ENCODE measurements around the gene DPP6.

Gene DPP6

DNA sequence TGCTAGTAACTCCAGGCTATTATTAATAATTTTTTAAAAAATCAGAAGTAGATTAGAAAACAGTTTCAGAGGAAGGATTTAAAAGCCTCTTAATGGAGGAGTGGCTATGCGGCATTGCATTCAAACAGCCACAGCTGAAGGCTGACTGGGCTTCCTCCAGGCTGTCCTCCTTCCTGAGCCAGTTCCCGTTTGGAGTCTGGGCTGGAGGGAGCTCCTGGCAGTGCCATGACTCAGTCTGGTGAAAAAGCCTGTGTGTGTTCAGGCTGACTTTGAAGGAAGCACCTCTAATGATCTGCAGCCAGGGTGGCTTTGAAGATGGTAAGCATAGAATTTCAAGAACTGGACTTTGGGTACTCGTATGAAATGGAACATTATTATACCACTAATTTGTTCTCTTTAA lies 134.6 kb downstream of the DPP6 start:
- H3K4me3 ChIP-seq (ENCODE audit: low read depth, low read length) = no peak overlapping the region
- H3K9me3 ChIP-seq = no peaks in the 10 kb centered on the region
- H3K27me3 ChIP-seq = no peaks in the 10 kb centered on the region
- DNase-seq = no peak
- TF ChIP-seq, protein P1, sequence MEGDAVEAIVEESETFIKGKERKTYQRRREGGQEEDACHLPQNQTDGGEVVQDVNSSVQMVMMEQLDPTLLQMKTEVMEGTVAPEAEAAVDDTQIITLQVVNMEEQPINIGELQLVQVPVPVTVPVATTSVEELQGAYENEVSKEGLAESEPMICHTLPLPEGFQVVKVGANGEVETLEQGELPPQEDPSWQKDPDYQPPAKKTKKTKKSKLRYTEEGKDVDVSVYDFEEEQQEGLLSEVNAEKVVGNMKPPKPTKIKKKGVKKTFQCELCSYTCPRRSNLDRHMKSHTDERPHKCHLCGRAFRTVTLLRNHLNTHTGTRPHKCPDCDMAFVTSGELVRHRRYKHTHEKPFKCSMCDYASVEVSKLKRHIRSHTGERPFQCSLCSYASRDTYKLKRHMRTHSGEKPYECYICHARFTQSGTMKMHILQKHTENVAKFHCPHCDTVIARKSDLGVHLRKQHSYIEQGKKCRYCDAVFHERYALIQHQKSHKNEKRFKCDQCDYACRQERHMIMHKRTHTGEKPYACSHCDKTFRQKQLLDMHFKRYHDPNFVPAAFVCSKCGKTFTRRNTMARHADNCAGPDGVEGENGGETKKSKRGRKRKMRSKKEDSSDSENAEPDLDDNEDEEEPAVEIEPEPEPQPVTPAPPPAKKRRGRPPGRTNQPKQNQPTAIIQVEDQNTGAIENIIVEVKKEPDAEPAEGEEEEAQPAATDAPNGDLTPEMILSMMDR (IDR thresholded peaks at IDR 0.05; ENCODE audit: low read depth, low read length) = no peak
- H3K36me3 ChIP-seq = no peaks in the 10 kb centered on the region
- peaks cover 25% of the 10 kb centered on the region for H3K4me1 ChIP-seq

DNA sequence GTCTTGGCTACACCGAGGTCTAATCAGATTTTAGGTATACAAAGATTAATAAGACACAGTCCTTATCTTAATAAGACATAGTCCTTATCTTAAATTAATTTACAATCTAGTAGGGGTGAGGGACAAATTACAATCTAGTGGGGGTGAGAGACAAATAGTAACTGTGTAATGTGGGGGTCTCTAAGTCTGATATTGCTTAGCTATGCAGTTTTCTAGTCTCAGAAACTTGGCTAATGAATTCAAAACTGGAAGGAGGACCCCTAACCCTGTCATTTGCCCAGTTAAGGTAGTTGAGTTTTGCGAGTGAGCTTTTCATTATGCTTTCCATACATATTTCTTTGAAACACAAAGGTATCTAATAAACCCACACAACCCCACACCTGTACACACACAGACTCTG lies 136.1 kb downstream of the DPP6 start:
- no peak for DNase-seq
- no peaks in the 10 kb centered on the region for H3K36me3 ChIP-seq
- no peak overlapping the region for H3K4me3 ChIP-seq (ENCODE audit: low read depth, low read length)
- peaks cover 18% of the 10 kb centered on the region for H3K4me1 ChIP-seq
- TF ChIP-seq, protein P1 (IDR thresholded peaks at IDR 0.05; ENCODE audit: low read depth, low read length) = no peak
- no peaks in the 10 kb centered on the region for H3K27me3 ChIP-seq
- H3K9me3 ChIP-seq = no peaks in the 10 kb centered on the region

DNA sequence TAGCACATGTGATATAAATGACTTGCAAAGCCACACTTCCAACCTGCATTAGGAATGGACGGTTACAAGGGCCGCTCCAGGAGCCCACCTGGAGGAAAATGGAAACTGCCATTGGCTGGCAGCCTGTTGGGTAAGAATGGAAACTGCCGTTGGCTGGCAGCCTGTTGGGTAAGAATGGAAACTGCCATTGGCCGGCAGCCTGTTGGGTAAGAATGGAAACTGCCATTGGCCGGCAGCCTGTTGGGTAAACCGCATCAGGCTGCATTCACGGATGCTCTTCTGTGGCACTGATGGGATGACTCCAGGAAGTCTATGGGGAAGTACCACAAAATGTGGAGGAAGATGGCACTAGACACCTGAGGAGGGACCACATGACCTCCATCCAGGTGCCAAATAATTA lies 143.1 kb downstream of the DPP6 start:
- H3K4me3 ChIP-seq (ENCODE audit: low read depth, low read length) = no peak overlapping the region

DNA sequence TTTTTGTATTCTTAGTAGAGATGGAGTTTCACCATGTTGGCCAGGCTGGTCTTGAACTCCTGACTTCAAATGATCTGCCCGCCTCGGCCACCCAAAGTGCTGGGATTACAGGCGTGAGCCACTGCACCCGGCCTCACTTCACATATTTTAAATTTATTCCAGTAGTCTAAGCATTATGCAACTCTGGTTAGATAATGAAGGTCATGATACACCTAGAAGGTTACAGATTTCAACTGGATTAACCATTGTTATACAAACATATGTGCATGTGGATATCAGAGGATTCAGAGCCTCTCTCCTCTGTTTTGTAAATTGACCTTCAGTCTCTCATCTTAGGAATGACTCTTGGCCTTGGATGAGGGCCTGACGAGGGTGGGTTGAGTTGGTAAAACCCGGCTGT lies 146.3 kb downstream of the DPP6 start:
- TF ChIP-seq, protein P1 (IDR thresholded peaks at IDR 0.05; ENCODE audit: low read depth, low read length) = no peak

More for the DNA sequence above, 143.1 kb downstream of the DPP6 start:
- DNase-seq = no peak
- TF ChIP-seq, protein P1 (IDR thresholded peaks at IDR 0.05; ENCODE audit: low read depth, low read length) = no peak
- H3K9me3 ChIP-seq = no peaks in the 10 kb centered on the region
- peaks cover 10% of the 10 kb centered on the region; the same call in 1 of the 2 replicates for H3K4me1 ChIP-seq
- peaks cover 7% of the 10 kb centered on the region; the same call in 1 of the 2 replicates for H3K36me3 ChIP-seq
- H3K27me3 ChIP-seq = no peaks in the 10 kb centered on the region

DNA sequence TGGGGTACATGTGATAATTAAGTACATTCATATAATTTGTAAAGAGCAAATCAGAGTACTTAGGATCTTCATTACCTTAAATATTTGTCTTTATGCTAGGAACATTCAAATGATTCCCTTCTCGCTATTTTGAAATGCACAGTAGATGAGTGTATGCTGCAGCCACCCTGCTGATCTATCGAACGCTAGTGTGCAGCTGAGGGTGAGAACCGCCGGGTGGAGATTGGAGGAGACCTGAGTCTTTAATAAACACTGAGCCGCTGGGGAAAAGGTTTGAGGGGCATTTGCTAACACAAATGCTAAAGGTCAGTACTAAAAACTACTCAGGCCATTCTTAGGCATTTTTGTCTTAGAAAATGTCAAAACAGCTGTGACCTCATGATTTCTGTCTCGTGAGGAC lies 148.0 kb downstream of the DPP6 start:
- H3K36me3 ChIP-seq = peaks cover 14% of the 10 kb centered on the region
- peaks cover 10% of the 10 kb centered on the region; the same call in 1 of the 2 replicates for H3K4me1 ChIP-seq
- no peak for DNase-seq
- H3K4me3 ChIP-seq (ENCODE audit: low read depth, low read length) = no peak overlapping the region
- H3K27me3 ChIP-seq = no peaks in the 10 kb centered on the region
- TF ChIP-seq, protein P1 (IDR thresholded peaks at IDR 0.05; ENCODE audit: low read depth, low read length) = no peak
- H3K9me3 ChIP-seq = no peaks in the 10 kb centered on the region

More for the DNA sequence above, 146.3 kb downstream of the DPP6 start:
- Histone ChIP-seq H3K36me3 (peaks cover 14% of the 10 kb centered on the region), H3K4me3 (ENCODE audit: low read depth, low read length) (no peak overlapping the region), H3K4me1 (peaks cover 10% of the 10 kb centered on the region; the same call in 1 of the 2 replicates), H3K27me3 (no peaks in the 10 kb centered on the region), H3K9me3 (no peaks in the 10 kb centered on the region)
- DNase-seq = no peak

DNA sequence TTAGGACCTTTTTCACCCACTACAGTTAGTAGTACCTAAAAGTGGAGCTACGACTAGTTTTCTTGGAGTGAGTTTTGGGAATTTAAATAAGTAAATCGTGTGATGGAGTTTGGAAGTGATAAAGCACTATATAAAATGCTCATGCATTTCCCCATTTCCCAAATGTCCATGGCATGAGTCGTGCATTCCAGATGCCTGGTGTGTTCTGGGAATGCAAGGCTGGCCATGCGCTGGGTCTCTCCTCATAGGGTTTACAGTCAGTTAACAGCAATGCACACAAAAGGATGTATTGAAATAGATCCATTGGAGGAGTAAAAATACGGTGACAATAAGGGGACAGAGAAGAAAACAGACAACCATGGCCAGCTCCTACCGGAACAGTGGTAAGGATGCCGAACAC lies 149.8 kb downstream of the DPP6 start:
- peaks cover under 1% of the 10 kb centered on the region; the same call in 1 of the 2 replicates for H3K4me1 ChIP-seq
- H3K27me3 ChIP-seq = no peaks in the 10 kb centered on the region
- TF ChIP-seq, protein P1 (IDR thresholded peaks at IDR 0.05; ENCODE audit: low read depth, low read length) = no peak
- no peak overlapping the region for H3K4me3 ChIP-seq (ENCODE audit: low read depth, low read length)
- no peaks in the 10 kb centered on the region for H3K9me3 ChIP-seq
- no peak for DNase-seq
- H3K36me3 ChIP-seq = peaks cover 14% of the 10 kb centered on the region

All from BE2C (cell line).